HG03108 (cell line): Measurements from ENCODE around the gene TAOK1.
A peak's percentile ranks its signal among the peaks of the same experiment; 100 is the strongest.
"Not testable (repeated sequence)": the region's sequence is repeated elsewhere in the genome, so short reads cannot be mapped to it uniquely, and the experiment has no call there.

Experiments
- ATAC-seq: cut with Tn5 transposase; IDR thresholded peaks from one replicate; pipeline ENCODE4 v1.9.1; 2021; ENCODE audit warnings: moderate library complexity; ENCODE audit not compliant: unreplicated experiment

TAOK1 gene

DNA sequence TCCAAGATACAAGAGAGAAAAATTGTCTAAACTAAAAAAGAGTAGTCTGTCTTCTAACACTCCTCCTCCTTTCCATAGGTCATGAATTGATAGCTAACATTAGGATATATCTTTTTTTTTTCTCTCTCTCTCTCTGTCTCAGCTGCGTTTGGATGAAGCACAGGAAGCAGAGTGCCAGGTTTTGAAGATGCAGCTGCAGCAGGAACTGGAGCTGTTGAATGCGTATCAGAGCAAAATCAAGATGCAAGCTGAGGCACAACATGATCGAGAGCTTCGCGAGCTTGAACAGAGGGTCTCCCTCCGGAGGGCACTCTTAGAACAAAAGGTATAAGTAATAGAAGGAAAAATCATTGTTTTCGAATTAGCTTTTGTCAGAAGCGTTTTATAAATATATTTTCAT, 143.8 kb downstream of the TAOK1 start:
- no peak for ATAC-seq

DNA sequence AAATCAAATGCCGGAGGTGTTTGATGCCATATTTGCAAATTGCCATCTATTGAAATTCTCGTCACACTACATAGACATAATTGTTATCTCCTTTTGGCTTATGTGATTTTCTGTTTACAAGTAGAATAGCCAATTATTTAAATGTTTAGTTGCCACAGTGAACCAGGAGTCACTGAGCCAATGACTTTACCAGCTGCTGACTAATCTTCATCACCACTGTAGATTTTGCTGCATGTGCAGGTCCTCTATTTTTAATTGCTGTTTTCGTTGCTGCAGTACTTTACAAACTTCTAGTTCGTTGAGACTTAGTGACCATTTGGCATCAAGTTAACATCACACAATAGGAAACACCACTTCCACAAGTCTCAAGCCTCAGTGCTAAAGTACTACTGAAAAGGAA, 153.9 kb downstream of the TAOK1 start:
- no peak for ATAC-seq

DNA sequence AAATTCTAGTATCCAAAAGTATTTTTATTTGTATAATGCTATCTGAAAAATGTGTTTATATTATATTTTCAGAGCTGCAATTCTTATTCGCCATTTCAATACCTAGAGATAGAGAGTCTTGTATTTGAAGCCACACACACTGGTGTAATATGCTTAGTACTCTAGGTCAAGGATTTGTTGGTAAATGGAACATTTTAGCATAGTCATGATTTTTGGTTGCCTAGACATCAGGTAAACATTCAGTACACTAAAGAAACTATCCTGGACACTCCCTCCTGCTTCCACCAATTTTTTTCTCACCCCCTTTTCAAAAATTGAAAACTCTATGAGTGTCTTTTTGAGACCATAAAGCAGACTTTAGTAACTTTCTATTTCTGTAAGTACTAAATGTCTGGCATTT, 155.9 kb downstream of the TAOK1 start:
- no peak for ATAC-seq

DNA sequence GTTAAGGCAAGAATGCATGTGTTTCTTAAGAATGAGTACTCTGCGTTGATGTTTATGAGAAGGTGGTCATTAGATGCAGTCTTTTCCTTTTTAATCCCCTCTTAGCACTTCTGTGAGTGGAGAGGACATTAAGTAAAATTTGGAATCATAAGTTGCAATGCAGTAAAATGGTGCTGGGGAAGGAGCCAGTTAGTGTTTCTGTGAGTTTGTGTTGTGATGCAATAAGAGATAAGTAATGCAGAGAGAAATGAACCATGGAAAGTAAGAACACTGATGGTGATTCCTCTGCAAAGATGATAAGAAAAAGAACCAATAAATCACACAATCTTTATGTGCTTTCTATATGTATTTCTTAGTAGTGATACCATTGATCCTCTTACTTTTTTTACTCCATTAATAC, 156.7 kb downstream of the TAOK1 start:
- ATAC-seq = no peak

DNA sequence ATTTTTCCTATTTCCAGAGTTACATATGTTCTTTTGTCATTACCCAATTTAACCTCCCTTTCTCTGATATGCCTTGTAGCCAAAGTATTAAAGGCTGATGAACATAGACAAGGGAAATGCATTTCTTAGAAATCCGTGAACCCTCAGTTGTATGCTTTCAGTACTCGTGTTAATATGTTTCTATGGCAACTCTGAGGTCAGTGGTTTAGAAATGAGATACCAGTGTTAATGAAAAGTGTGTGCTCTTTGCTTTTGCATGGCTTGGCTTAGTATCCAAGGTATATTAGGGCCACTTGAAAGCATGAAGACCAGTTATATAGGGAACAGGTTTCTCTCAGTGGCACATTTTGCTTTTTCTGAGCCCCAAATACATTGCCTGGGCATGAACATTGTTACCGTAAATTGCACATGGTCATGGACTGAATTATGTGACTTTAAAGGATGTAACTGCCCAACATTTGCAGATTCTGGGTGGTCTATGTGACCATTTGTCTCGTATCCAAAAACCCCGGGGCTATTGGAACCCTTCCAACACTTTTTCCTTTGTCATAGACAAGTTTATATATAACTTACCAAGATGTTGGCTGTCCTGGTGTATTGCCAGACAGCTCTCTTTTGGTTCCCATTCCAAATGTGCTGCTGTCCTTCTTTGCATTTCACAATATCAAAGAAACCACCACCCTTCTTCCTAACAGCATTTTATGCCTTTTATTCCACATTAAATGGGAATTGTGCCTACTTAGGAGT, 159.2 kb downstream of the TAOK1 start:
- no peak for ATAC-seq

DNA sequence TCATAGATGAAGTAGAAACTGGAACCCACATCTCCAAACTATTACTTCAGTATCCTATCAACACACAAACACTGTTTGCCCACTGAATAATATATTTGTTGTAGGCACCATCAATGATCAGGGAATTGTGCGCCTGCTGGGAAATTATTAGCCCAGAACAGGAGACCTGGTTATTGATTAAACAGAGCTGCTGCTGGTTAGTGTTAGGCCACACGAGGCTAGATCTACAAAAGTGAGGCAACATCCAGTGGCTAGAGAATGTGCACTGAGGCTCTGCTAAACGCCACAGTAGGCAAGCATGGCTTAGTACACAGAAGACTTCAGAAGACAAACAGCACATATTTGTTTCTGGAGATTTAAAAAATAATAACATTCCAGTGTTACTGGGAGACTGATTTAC, 165.7 kb downstream of the TAOK1 start:
- ATAC-seq = no peak

DNA sequence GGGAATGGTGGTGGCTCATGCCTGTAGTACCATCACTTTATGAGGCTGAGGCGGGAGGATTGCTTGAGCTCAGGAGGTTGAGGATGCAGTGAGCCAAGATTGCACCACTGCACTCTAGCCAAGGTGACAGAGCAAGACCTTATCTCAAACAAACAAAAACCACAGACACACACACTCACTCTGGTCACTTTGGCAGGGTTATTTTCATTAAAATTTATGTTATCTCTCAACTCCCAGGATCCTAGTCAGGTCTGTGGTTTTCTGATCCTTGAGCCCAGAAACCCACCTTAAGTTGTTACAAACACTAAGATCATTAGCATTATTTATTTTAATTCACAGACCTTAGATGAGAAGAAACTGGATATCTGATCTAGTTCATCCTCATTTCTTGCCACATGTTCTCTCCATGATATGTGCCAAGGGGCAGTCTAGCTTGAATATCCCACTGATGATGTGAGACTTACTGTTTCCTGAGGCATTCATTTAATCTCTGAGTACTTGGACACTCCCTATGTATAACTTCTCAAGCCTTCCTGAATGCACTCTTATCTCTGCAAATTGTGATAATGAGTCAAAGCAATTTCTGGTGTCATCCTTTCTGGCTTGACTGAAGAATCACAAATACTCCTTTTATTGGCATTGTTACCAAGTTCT, 167.0 kb downstream of the TAOK1 start:
- ATAC-seq = no peak

DNA sequence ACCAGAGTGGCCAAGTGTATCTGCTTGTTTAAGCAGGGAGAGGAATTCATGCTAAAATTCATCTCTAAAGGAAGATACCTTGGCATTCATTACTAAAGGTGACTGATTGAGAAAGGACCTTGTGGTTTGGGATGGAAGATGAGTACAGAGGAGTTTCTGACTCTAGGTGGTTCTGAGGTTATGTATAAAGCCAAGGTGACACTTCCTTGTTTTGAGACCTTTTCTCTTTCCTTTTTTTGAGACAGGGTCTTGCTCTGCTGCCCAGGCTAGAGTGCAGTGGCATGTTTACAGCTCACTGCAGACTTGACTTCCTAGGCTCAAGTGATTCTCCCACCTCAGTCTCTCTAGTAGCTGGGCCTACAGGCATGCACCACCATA, 167.6 kb downstream of the TAOK1 start:
- ATAC-seq = no peak

DNA sequence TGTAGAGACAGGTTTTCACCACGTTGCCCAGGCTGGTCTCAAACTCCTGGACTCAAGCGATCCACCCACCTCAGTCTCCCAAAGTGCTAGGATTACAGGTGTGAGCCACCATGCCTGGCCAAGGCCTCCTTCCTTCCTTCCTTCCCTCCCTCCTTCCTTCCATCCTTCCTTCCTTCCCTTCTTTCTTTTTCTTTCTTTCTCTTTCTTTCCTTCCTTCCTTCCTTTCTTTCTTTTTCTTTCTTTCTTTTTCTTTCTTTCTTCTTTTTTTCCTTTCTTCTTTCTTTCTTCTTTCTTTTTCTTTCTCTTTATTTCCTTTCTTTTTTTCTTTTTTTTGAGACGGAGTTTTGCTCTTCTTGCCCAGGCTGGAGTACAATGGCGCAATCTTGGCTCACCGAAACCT, 168.0 kb downstream of the TAOK1 start:
- ATAC-seq = not testable (repeated sequence)

DNA sequence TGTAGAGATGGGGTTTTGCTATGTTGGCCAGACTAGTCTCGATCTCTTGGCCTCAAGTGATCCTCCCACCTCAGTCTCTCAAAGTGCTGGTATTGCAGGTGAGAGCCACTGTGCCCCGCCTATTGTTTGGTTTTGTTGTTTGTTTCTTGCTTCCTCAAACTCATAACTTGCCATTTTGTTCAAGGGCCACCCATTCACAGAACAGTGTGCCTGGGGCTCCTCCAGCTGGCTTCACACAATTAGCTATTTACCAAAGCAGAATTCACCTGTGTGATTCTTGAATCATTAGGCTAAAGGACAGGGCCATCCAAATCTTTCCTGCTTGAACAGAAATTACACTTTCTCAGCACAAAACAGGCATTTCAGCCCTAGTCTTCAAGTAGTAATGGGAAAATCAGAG, 169.5 kb downstream of the TAOK1 start:
- ATAC-seq = no peak

DNA sequence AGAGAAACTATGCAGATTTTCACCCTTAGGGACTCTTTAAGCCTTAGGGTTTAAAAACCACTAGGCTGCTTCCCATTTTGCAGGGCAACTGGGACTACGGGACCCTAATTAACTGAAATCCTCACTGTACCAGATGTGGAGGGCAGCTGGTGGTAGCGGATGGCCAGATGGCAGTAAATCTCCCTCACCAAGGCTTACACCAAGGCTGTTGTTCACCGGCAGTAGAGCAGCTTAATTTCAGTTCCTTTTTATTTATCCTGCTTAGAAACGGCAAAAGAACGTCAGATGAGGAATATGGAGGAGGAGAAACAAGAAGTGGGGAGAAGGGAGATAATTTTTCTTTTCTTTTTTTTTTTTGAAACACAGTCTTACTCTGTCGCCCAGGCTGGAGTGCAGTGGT, 170.2 kb downstream of the TAOK1 start:
- no peak for ATAC-seq

DNA sequence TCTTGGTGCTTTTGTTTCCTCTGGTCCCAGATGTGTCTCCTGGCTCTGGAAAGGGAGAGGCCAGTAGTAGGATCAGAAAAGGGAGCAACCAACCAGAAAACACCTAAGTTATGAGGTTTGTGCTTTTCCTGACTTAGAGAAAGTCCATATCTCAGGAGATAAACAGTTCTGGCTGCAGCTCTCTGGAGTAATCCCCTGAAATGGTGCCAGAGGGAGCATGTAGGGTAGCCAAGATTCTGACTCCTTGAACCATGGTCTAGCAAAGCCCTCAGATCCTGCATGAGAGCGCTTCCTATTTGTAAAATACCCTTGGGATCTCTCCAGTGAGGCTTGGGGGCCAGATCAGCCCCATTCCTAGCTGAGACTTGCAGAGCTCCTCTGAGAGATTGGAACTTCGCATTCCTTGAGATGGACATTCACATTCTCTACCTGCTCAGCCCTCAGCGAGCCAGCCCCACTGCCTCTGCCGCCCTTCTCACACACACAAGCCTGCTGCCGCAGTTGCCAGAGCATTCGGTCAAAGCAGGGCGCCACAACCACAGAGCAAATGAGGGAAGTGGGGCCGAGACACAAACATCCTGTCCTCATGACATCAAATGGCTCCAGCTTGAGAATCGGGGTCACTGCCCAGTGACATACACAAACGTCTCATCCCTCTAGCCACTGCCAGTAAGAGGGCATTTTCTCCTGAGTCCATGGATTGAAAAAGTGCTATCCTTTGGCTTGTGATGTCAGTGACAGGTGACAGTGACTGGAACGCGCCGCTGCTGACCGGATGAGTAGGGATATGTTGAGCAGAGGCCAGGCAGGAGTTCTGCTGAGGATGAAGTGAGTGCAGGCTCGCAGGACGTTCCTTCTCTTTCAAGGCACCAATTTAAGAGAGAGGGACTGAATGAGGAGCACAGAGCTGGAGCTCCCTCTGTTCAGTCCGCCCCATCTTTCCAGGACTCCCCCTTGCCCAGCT, 171.7 kb downstream of the TAOK1 start:
- ATAC-seq = no peak

DNA sequence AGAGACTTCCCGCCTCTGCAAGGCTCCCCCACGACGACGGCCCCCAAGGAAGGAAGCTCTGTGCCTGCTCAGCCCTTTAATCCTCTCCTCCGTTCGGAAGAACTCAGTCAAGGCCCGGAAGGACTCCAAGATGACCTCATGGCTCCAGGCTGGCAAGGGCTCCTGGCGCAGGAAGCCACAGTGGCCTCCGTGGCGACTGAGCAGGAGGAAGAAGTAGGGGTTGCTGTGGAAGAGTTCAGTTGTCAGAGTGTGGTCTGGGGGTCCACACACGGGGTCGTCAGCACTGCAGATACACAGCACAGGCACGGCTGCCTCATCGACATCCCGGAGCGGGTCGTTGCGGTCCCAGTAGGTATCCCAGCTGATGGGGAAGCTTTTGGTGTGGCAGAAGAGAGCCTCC, 172.5 kb downstream of the TAOK1 start:
- no peak for ATAC-seq

DNA sequence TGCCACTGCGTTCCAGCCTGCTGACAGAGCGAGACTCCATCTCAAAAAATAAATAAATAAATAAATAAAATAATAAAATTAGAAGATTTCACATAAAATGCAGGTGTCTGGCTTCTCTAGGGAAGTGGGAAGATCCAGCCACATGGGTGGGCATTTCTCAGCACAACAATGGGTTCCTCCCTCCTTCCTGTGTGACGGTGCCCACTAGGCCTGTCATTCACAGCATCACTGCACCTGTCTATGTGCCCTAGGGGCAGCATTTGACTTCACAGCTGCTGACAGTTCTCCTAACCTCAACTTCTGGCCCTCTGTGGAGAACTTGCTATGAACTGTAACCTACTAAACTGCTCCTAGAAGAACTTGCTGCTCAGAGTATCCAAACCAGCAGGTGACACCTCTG, 173.7 kb downstream of the TAOK1 start:
- no peak for ATAC-seq

DNA sequence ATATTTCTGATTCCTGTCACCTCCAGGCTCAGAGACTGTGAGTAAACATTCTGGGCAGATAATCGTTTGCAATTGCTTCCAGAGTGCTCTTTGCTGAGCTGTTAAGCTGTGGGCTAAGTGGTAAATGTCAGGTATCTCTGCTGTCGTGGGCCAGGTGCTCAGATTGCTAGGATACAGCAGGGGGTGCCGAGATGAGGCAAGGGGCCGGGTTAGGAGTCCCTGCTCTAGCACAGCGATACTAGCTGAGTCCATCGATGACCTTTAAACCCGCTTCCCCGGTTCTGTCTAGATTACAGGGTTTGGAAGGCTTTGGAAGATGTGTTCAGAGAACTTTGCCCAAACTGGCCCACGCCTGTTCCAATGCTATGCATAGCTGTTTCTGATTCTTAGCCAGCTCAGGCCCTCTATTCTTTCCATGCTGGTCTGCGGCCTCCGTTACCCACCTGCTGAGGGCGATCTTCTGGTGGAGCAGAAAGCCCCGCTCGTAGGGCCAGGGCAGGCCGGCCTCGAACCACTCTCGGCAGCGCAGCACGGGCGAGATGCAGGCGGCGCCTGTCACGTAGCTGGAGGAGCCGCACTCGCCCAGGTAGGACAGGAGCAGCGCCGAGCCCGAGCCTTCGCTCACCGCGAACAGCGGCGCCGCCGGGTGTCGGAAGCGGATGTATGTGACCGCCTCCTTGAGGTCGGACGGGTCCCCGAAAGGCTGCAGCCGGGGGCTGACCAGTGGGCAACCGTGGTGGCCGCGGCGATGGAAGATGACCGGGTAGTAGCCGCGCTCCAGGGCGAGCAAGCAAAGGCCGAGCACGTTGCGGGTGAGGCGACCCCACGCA, 175.7 kb downstream of the TAOK1 start:
- peak; percentile 10 for ATAC-seq

DNA sequence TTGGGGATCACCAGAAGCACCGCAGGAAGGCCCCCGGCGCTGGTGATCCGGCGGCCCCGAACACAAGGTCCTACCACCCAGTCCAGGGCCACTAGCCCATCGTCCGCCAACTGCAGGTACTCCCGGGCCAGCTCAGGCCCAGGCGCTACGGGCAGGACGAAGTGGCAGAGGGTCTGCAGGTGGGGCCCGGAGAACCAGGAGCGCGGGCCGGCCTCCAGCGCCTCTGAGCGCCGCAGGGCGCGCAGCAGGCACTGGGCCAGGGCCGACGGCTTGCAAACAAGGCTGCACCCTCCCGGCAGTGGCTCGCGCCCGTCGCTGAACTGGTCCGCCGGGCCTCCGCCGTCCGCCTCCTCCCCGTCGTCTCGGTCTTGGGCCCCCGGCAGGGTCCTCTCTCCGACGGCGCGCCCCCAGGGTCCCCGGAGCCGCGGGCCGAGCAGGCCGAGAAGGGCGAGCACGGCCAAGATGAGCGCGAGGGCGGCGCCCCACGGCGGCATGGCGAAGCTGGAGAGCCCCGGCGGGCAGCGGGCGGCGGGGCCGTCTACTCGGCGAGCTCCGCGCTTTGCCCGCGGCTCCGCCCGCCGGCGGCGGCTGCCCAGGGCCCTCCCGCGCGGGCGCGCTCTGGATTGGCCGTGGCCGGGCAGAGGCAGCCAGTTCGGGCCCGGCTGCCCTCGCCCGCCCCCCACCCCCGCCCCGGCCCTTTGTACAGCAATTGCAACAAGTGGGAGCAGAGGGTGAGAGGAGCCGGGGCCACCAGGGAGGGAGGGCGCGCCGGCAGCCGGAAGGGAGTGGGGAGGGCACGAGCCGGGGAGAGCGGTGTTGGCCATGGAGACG, 176.5 kb downstream of the TAOK1 start, which contains the start of gene ABHD15:
ABHD15 (minus strand) TSS at position 565 of the 831 bp plus-strand sequence; CDS start at position 494, 71 bp downstream.
- peak; percentile 21 for ATAC-seq

DNA sequence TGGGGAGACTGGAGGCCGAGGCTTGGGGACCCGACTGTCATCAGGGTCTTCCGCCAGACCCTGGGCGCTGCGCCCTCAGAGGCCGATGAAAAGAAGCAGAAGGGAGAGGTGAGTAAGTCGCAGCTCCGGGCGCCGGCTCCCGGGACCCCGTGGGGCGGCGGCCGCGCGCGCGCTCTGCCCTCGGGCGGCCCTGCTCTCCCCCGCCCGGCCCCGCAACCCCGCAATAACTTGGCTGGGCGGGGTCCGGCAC, 177.1 kb downstream of the TAOK1 start:
- ATAC-seq = peak; percentile 7

DNA sequence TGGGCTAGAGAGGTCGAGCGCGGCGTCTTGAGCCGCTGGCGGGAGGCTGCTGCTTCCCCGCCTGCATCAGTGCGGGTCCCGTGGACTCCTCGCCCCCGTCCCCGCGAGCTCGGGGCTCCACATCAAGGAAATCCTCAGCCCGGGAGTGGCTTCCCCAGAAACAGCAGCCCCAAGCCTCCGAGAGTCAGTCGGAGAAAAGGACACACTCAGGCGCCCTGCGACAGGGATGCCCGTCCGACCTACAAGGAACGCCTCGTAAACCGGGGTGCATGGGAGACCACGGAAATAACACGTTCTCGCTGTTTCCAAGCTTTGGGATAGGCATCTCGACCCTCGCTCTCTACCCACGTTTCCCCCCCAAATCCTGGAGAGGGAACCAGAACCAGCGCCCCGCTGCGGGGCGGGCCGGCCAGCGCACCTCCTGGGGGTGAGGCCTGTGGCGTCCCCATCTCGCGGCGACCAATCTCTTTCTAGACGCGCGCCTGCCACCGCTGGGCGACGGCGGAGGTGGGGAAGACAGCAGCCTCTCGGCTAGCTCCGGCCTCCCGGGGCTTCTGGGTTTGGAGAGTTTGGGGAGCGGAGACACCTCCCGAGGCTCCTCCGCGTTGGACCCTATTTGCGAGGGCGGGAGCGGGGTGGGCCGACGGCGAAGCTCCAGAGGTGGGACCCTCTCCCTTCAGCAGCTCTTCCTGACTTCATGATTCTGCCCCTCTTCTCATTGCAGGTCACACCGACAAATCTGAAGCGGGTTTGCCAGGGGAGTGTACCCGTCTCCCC, 177.6 kb downstream of the TAOK1 start:
- peak; percentile 36 for ATAC-seq
